HepG2 (cell line): ENCODE measurements around the gene ST3GAL2. TPM values are rescaled to one million over a fixed set of nuclear protein-coding genes. Genes with fewer than 3 reads are reported as not detected.

ENCODE experiments used
- KDM5B ChIP-seq: sonication (generic); formaldehyde crosslinking; IDR thresholded peaks from 2 replicates; pipeline ENCODE4 v1.4.0; 2020; ENCODE audit warnings: missing genetic modification reagents, mild to moderate bottlenecking, borderline replicate concordance
- MIER2 ChIP-seq: IDR thresholded peaks from 2 replicates; pipeline ENCODE4 v1.6.1; 2016; ENCODE audit warnings: missing biosample characterization, missing genetic modification reagents
- POLR2G ChIP-seq: fragments of 200-400 bp; formaldehyde crosslinking; IDR thresholded peaks from 2 replicates; pipeline ENCODE4 v1.6.1; 2018; ENCODE audit warnings: mild to moderate bottlenecking, low read depth, low read length, moderate library complexity
- RXRB ChIP-seq: IDR thresholded peaks from 2 replicates; pipeline ENCODE4 v1.6.1; 2016; ENCODE audit warnings: borderline replicate concordance, missing genetic modification reagents, missing compliant biosample characterization
- SMAD3 ChIP-seq: sonication (generic); formaldehyde crosslinking; IDR thresholded peaks from 2 replicates; pipeline ENCODE4 v1.4.0; 2020; ENCODE audit warnings: missing genetic modification reagents
- ZBTB33 ChIP-seq: sonication (generic); formaldehyde crosslinking; IDR thresholded peaks from 2 replicates; pipeline ENCODE4 v1.4.0; 2020; ENCODE audit warnings: missing genetic modification reagents
- ZFP91 ChIP-seq: sonication (generic); formaldehyde crosslinking; IDR thresholded peaks from 2 replicates; pipeline ENCODE4 v1.9.0; 2022; ENCODE audit warnings: missing genetic modification reagents, mild to moderate bottlenecking, borderline replicate concordance
- ZFX ChIP-seq: sonication (generic); formaldehyde crosslinking; IDR thresholded peaks from 2 replicates; pipeline ENCODE4 v1.4.0; 2020; ENCODE audit warnings: mild to moderate bottlenecking, low read depth, missing genetic modification reagents, moderate library complexity
- ZNF143 ChIP-seq: sonication (generic); formaldehyde crosslinking; IDR thresholded peaks from 2 replicates; pipeline ENCODE4 v1.4.0; 2020; ENCODE audit warnings: missing genetic modification reagents
- ZNF484 ChIP-seq: sonication (generic); formaldehyde crosslinking; IDR thresholded peaks from 2 replicates; pipeline ENCODE4 v1.5.1; 2020; ENCODE audit warnings: mild to moderate bottlenecking, low read depth, missing genetic modification reagents, borderline replicate concordance
- polyA plus RNA-seq, 8 experiments: library from polyadenylated mRNA; depleted of rRNA in 3 of 8; stranded (reverse) in 7 of 8; unstranded in 1 of 8; fragments of >200 nt; fragmentation: Illumina TruSeq in 4 of 8; extraction: Trizol in 4 of 8; gene quantifications; 2 replicates each; pipeline versions ENCODE4 v1.2.1 to v1.2.3, GENCODE V29; 2011 to 2016; ENCODE audit warnings: low read depth in 4 of 8, missing spikeins in 1 of 8, mixed read lengths in 1 of 8; ENCODE audit not compliant: insufficient read depth in 1 of 8
- total RNA-seq, 5 experiments: library from RNA; depleted of rRNA; stranded (reverse); fragments of >200 nt; fragmentation: Illumina TruSeq; extraction: Trizol; gene quantifications; 2 replicates each; pipeline ENCODE4 v1.2.3, GENCODE V29; 2016; ENCODE audit warnings: low read depth in 1 of 5

The ST3GAL2 gene
- total and polyA plus RNA-seq, 2 of the 13 experiments (the other 11 are each of a cell fraction or from before 2014, with no cell fraction given), result 16.3 to 24.9 TPM

- TF ChIP-seq ZFP91 (CRISPR knock-in tag) (peak; percentile 88; the same call in 1 of the 2 replicates), ZFX (CRISPR knock-in tag) (peak; percentile 55; the same call in 1 of the 2 replicates), POLR2G (peak; percentile 36; the same call in 1 of the 2 replicates), RXRB (peak; percentile 31; the same call in 1 of the 2 replicates), MIER2 (CRISPR knock-in tag) (0 out of 2 replicates have a peak, but pooled peaks have one; percentile 15), KDM5B (CRISPR knock-in tag) (peak; percentile 77; the same call in 1 of the 2 replicates), ZBTB33 (peak; percentile 44; the same call in 1 of the 2 replicates), ZNF484 (CRISPR knock-in tag) (no peak), SMAD3 (0 out of 2 replicates have a peak, but pooled peaks have one; percentile 40), ZNF143 (peak; percentile 41; the same call in 1 of the 2 replicates)
Observed at GRCh38 chr16:70395345-70395901, 43.5 kb downstream of the ST3GAL2 start (continued).
